Erythroblast (primary cell): ENCODE measurements around the gene CFDP1.

Experiments
- GATA1 ChIP-seq: IDR thresholded peaks from 2 replicates; pipeline ENCODE4 v1.6.1; 2011; ENCODE audit warnings: low read depth, mild to moderate bottlenecking, control low read depth, low read length, moderate library complexity
- POLR2A ChIP-seq: IDR thresholded peaks from 2 replicates; pipeline ENCODE4 v1.6.1; 2011; ENCODE audit warnings: mild to moderate bottlenecking, low read length

DNA sequence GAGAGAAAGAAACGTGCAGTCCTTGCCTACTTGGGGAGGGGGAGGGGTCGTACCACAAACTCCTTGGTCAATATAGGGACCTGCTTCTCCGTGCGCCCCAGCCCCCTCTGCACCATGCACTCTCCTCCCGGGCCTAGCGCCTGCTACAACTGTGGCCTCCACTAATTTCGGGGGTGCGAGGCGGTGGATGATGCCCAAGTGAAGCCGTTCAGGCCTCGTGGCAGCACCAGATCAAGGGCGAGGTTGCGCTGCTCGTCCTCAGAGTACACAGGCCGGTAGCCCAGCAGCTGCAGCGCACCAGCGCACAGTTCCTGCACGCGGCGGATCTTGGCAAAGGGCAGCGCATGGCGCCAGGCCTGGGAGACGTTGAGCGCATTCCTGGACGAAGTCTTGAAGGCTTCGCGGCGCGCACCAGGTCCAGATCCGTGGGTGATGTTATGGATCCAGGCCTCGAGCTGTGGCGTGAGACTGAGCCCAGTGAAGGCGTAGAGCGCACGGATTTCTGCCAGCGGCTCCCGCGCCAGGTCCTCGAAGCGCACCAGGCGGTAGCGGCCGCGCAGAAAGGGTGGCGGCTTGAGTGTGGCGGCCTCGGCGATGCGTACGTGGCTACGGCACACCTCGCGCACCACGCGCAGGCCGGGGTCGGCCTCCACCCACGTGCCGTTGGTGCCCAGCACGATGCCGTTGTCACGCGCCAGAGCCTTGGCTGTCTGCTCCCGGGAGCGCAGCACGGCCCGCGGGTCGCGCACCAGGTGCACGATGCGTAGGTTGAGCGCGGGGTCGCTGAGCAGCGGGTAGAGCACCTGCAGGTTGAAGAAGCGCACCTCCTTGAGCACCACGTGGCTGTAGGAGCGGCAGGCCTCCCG, 45.4 kb upstream of the CFDP1 start:
- no peak for TF ChIP-seq POLR2A
- no peak for TF ChIP-seq GATA1
